A549 treated with DMSO at 1 μM for 4 hours (cell line): ENCODE results near the gene TAF11L7. TPM values are rescaled to one million over a fixed set of nuclear protein-coding genes. Genes with fewer than 3 reads are reported as not detected.

Experiments used
- total RNA-seq: library from RNA; stranded (reverse); fragments of 200-300 nt; extraction: Qiagen RNA extraction; gene quantifications from 5 replicates; pipeline ENCODE4 v1.2.3, GENCODE V29; 2022; ENCODE audit warnings: low read depth

Gene TAF11L7
- total RNA-seq: not detected in 5 replicates

DNA sequence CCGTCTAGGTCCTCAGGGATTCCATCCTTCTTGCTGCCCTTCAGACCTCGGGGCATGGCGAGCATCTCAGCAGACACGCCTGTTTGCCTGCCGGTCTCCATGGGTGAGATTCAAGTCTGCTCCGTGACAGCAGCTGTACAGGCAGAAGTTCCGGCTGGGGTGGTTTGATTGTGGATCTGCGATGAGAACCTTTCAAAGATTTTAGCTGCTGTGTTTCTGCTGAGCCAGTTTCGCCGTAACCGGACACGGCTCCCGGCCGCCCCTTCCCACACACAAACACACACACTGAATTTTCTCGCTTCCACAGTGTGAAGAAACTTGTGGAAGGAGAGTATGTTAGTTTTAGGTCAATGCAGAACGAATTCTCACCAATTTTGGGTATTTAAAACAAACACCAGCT lies at the start of gene TAF11L7:
Gene TAF11L7 (minus strand): TSS at position 101 of the 400 bp plus-strand sequence.

GRCh38 chr5:17634160-17634559 lies 48.6 kb upstream of the TAF11L7 start, which contains the start of gene TAF11L14:
Gene TAF11L14, plus strand, starts transcription at chr5:17634460.

GRCh38 chr5:17631788-17632187 lies 46.2 kb upstream of the TAF11L7 start, which contains the start of gene TAF11L13:
Gene TAF11L13, plus strand, starts transcription at chr5:17632088.

GRCh38 chr5:17610092-17610491 lies 24.5 kb upstream of the TAF11L7 start, which contains the start of gene TAF11L12:
Gene TAF11L12, plus strand, starts transcription at chr5:17610392.

DNA sequence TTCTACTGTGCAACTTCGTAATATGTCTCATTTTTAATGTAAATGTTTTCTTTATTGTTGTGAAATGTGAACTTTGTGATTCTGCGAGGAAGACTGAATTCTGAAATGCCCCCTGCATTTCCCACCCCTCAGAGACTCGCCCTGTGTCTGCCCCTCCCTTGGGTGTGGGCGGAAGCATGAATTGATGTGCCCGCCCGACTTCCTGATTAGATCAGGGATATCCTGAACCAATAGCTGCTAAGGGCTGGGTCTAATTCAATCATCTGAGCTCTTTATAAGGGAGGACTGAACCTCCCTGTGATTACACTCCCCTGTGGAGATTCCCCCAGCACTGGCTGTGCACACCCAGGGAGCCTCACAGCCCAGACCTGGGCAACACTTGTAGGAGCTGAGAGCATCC lies 18.3 kb upstream of the TAF11L7 start, which contains the start of gene TAF11L11:
Gene TAF11L11 (plus strand): TSS at position 304 of the 400 bp plus-strand sequence.

DNA sequence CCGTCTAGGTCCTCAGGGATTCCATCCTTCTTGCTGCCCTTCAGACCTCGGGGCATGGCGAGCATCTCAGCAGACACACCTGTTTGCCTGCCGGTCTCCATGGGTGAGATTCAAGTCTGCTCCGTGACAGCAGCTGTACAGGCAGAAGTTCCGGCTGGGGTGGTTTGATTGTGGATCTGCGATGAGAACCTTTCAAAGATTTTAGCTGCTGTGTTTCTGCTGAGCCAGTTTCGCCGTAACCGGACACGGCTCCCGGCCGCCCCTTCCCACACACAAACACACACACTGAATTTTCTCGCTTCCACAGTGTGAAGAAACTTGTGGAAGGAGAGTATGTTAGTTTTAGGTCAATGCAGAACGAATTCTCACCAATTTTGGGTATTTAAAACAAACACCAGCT lies 12.2 kb upstream of the TAF11L7 start, which contains the start of gene TAF11L10:
Gene TAF11L10 (minus strand): TSS at position 101 of the 400 bp plus-strand sequence.

DNA sequence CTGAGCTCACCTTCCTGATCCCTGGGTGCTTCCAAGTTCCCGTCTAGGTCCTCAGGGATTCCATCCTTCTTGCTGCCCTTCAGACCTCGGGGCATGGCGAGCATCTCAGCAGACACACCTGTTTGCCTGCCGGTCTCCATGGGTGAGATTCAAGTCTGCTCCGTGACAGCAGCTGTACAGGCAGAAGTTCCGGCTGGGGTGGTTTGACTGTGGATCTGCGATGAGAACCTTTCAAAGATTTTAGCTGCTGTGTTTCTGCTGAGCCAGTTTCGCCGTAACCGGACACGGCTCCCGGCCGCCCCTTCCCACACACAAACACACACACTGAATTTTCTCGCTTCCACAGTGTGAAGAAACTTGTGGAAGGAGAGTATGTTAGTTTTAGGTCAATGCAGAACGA lies 8.7 kb upstream of the TAF11L7 start, which contains the start of gene TAF11L9:
Gene TAF11L9 (minus strand): TSS at position 140 of the 400 bp plus-strand sequence.

DNA sequence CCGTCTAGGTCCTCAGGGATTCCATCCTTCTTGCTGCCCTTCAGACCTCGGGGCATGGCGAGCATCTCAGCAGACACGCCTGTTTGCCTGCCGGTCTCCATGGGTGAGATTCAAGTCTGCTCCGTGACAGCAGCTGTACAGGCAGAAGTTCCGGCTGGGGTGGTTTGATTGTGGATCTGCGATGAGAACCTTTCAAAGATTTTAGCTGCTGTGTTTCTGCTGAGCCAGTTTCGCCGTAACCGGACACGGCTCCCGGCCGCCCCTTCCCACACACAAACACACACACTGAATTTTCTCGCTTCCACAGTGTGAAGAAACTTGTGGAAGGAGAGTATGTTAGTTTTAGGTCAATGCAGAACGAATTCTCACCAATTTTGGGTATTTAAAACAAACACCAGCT lies 5.3 kb upstream of the TAF11L7 start, which contains the start of gene TAF11L8:
Gene TAF11L8 (minus strand): TSS at position 101 of the 400 bp plus-strand sequence.

Other genes starting within 250 kb of the TAF11L7 start
- not detected in 5 replicates for gene TAF11L2, start 87.5 kb downstream of the TAF11L7 start, total RNA-seq
- gene TAF11L3, start 67.4 kb downstream of the TAF11L7 start, total RNA-seq: not detected in 5 replicates
- gene TAF11L4, start 64.0 kb downstream of the TAF11L7 start, total RNA-seq: not detected in 5 replicates
- not detected in 5 replicates for gene TAF11L5, start 60.5 kb downstream of the TAF11L7 start, total RNA-seq
- not detected in 5 replicates for gene TAF11L6, start 57.1 kb downstream of the TAF11L7 start, total RNA-seq
- not detected in 5 replicates for gene TAF11L8, start 5.2 kb upstream of the TAF11L7 start, total RNA-seq
- gene TAF11L9, start 8.6 kb upstream of the TAF11L7 start, total RNA-seq: not detected in 5 replicates
- gene TAF11L10, start 12.1 kb upstream of the TAF11L7 start, total RNA-seq: not detected in 5 replicates
- gene TAF11L11, start 18.4 kb upstream of the TAF11L7 start, total RNA-seq: 0.15 to 0.32 TPM (median 0.29 TPM) in 5 replicates
- 0.09 to 0.24 TPM in 2 of 5 replicates, not detected in the others for gene TAF11L12, start 24.6 kb upstream of the TAF11L7 start, total RNA-seq
- gene TAF11L13, start 46.3 kb upstream of the TAF11L7 start, total RNA-seq: not detected in 5 replicates
- gene TAF11L14, start 48.7 kb upstream of the TAF11L7 start, total RNA-seq: not detected in 5 replicates